HL-60 (cell line): ENCODE data around the gene HMGCL.

Experiments used
- DNase-seq, 2 experiments: peaks; one replicate each; pipeline ENCODE4 v3.0.0-alpha.2; 2010 to 2020; ENCODE audit warnings: low read depth in 1 of 2, low spot score in 1 of 2
- H3K27ac ChIP-seq: fragments of 250-450 bp; sonication (Bioruptor Pico); replicated peaks from 2 replicates; pipeline ENCODE4 v1.5.1; 2020; ENCODE audit warnings: mild to moderate bottlenecking, moderate library complexity
- H3K27me3 ChIP-seq: fragments of 250-450 bp; sonication (Bioruptor Pico); 2 replicates; pipeline ENCODE4 v1.5.1; 2021; ENCODE audit warnings: mild to moderate bottlenecking, moderate library complexity; ENCODE audit not compliant: insufficient read depth, poor library complexity, severe bottlenecking
- H3K4me3 ChIP-seq: replicated peaks from 2 replicates; pipeline ENCODE4 v1.5.1; 2011; ENCODE audit warnings: mild to moderate bottlenecking, control low read depth, low read length; ENCODE audit not compliant: insufficient read depth
- CTCF ChIP-seq: IDR thresholded peaks from one replicate; pipeline ENCODE4 v1.5.1; 2011; ENCODE audit warnings: low read length, control low read depth, inconsistent platforms; ENCODE audit not compliant: insufficient read depth
- GABPA ChIP-seq: IDR thresholded peaks from 2 replicates; pipeline ENCODE4 v1.6.1; 2012; ENCODE audit warnings: low read depth
- POLR2AphosphoS5 ChIP-seq: IDR thresholded peaks from 2 replicates; pipeline ENCODE4 v1.6.1; 2012; ENCODE audit warnings: low read depth
- REST ChIP-seq: IDR thresholded peaks from 2 replicates; pipeline ENCODE4 v1.6.1; 2012; ENCODE audit warnings: low read depth; ENCODE audit not compliant: insufficient replicate concordance
- SPI1 ChIP-seq: IDR thresholded peaks from 2 replicates; pipeline ENCODE4 v1.6.1; 2012; ENCODE audit warnings: low read depth, mild to moderate bottlenecking, borderline replicate concordance

The HMGCL gene

GRCh38 chr1:23806280-23806679, 18.9 kb downstream of the HMGCL start:
- Histone ChIP-seq H3K27ac (peak overlapping the region; percentile 55; the same call in 1 of the 2 replicates), H3K27me3 (no peaks in the 10 kb centered on the region), H3K4me3 (no peak overlapping the region)
- no peak for DNase-seq
- TF ChIP-seq GABPA (no peak), CTCF (no peak), REST (no peak), POLR2AphosphoS5 (no peak), SPI1 (no peak)

- no peaks in the 10 kb centered on the region for H3K27me3 ChIP-seq
- TF ChIP-seq REST = no peak
- TF ChIP-seq SPI1 = no peak
- no peak for TF ChIP-seq CTCF
- no peak for TF ChIP-seq POLR2AphosphoS5
- TF ChIP-seq GABPA = no peak
- peak overlapping the region; percentile 77 for H3K27ac ChIP-seq
- no peak for DNase-seq
- H3K4me3 ChIP-seq = no peak overlapping the region
Observed at GRCh38 chr1:23805025-23805424, 20.2 kb downstream of the HMGCL start.

GRCh38 chr1:23804183-23804835, 20.9 kb downstream of the HMGCL start:
- DNase-seq = peak in 1 of 2 experiments; percentile 51

More at GRCh38 chr1:23804183-23804835, 20.9 kb downstream of the HMGCL start:
- H3K4me3 ChIP-seq = no peak overlapping the region
- peak overlapping the region; percentile 77 for H3K27ac ChIP-seq
- no peak for TF ChIP-seq SPI1
- no peak for TF ChIP-seq REST
- no peak for TF ChIP-seq POLR2AphosphoS5
- TF ChIP-seq CTCF = no peak
- TF ChIP-seq GABPA = no peak
- H3K27me3 ChIP-seq = no peaks in the 10 kb centered on the region
